A549 (cell line): ENCODE measurements around the gene POLR1E. TPM values are rescaled to one million over a fixed set of nuclear protein-coding genes. Genes with fewer than 3 reads are reported as not detected.
"Not testable (repeated sequence)": the region's sequence is repeated elsewhere in the genome, so short reads cannot be mapped to it uniquely, and the experiment has no call there.

Experiments used
- ATAC-seq, 2 experiments: fragments of 200-7000 bp in 1 of 2; fragments of >200 bp in 1 of 2; cut with Nextera tagmentation in 1 of 2; cut with Tn5 transposase in 1 of 2; 3 replicates each; pipeline versions ENCODE4 v1.8.0 to v1.9.1; 2018 to 2020; ENCODE audit warnings: mild to moderate bottlenecking in 1 of 2, moderate library complexity in 1 of 2
- CTCF ChIA-PET: fragments of 300-600 bp; sonication (Branson Sonifier 250); formaldehyde crosslinking; extraction: SDS; loops from one replicate; lab custom pipeline; 2021; ENCODE audit warnings: antibody characterized with exemption, inconsistent platforms; lab: Yijun Ruan, JAX
- POLR2A ChIA-PET: fragments of 350-600 bp; formaldehyde crosslinking; extraction: SDS; loops from one replicate; lab custom pipeline; 2021; ENCODE audit warnings: antibody characterized with exemption, inconsistent platforms; lab: Yijun Ruan, JAX
- DNase-seq, 2 experiments: peaks; one replicate each; pipeline versions ENCODE4 v3.0.0 to v3.0.0-alpha.2; 2011 to 2016; ENCODE audit warnings: low read depth in 1 of 2, low spot score in 1 of 2
- FAIRE-seq: peaks from 2 replicates; lab custom pipeline; 2011; peaks lifted over from hg19 to GRCh38; lab: Jason Lieb, UNC
- H3K27ac ChIP-seq, 2 experiments: fragments of >200 bp; sonication (Bioruptor Twin); formaldehyde crosslinking; 3 replicates each; pipeline ENCODE4 v1.5.1; 2016 to 2017
- H3K4me1 ChIP-seq: fragments of >200 bp; sonication (Bioruptor Twin); formaldehyde crosslinking; 3 replicates; pipeline ENCODE4 v1.6.1; 2016
- H3K4me2 ChIP-seq: fragments of >200 bp; sonication (Bioruptor Twin); formaldehyde crosslinking; 3 replicates; pipeline ENCODE4 v1.6.1; 2016
- H3K4me3 ChIP-seq: fragments of >200 bp; sonication (Bioruptor Twin); formaldehyde crosslinking; 3 replicates; pipeline ENCODE4 v1.5.1; 2016
- H3K9me3 ChIP-seq: fragments of >200 bp; sonication (Bioruptor Twin); formaldehyde crosslinking; 3 replicates; pipeline ENCODE4 v1.6.1; 2016
- BHLHE40 ChIP-seq: IDR thresholded peaks from 2 replicates; pipeline ENCODE4 v1.6.1; 2012; ENCODE audit warnings: low read depth, low read length, inconsistent platforms
- CBX2 ChIP-seq: fragments of 200-600 bp; sonication (generic); IDR thresholded peaks from 2 replicates; pipeline ENCODE4 v1.6.1; 2016; ENCODE audit warnings: low read depth, mild to moderate bottlenecking, borderline replicate concordance
- CBX8 ChIP-seq: fragments of 200-600 bp; sonication (generic); IDR thresholded peaks from 2 replicates; pipeline ENCODE4 v1.6.1; 2016
- CEBPB ChIP-seq, 2 experiments: fragments of >200 bp in 1 of 2; sonication (Bioruptor Twin) in 1 of 2; formaldehyde crosslinking in 1 of 2; IDR thresholded peaks; 2 replicates each; pipeline ENCODE4 v1.6.1; 2012 to 2016
- EHMT2 ChIP-seq: fragments of 200-600 bp; sonication (generic); IDR thresholded peaks from 2 replicates; pipeline ENCODE4 v1.6.1; 2016; ENCODE audit warnings: antibody characterized with exemption, low read depth, mild to moderate bottlenecking, moderate library complexity
- EP300 ChIP-seq, 2 experiments: fragments of >200 bp; sonication (Bioruptor Twin); formaldehyde crosslinking; IDR thresholded peaks; 2 replicates in 1 of 2; 3 replicates in 1 of 2; pipeline ENCODE4 v1.6.1; 2016 to 2017
- ESRRA ChIP-seq: fragments of 150-350 bp; IDR thresholded peaks from 2 replicates; pipeline ENCODE4 v1.6.1; 2014; ENCODE audit warnings: mild to moderate bottlenecking, low read length, borderline replicate concordance
- FOSB ChIP-seq: fragments of 250-450 bp; sonication (Bioruptor Pico); IDR thresholded peaks from 2 replicates; pipeline ENCODE4 v1.5.0; 2020; ENCODE audit warnings: mild to moderate bottlenecking, moderate library complexity
- FOSL2 ChIP-seq, 2 experiments: fragments of 450-650 bp in 1 of 2; fragments of >200 bp in 1 of 2; sonication (Bioruptor Twin) in 1 of 2; formaldehyde crosslinking; IDR thresholded peaks; 2 replicates each; pipeline versions ENCODE4 v1.5.0 to v1.6.1; 2016 to 2020; ENCODE audit warnings: mild to moderate bottlenecking in 1 of 2, moderate library complexity in 1 of 2
- GATA3 ChIP-seq: IDR thresholded peaks from 2 replicates; pipeline ENCODE4 v1.6.1; 2012; ENCODE audit warnings: borderline replicate concordance
- HMGXB4 ChIP-seq: fragments of 250-450 bp; sonication (Bioruptor Pico); IDR thresholded peaks from 2 replicates; pipeline ENCODE4 v1.5.0; 2021; ENCODE audit warnings: mild to moderate bottlenecking, moderate library complexity, borderline replicate concordance
- HOXB5 ChIP-seq: fragments of 250-450 bp; sonication (Bioruptor Pico); IDR thresholded peaks from 2 replicates; pipeline ENCODE4 v1.5.0; 2020; ENCODE audit warnings: mild to moderate bottlenecking, moderate library complexity
- JUN ChIP-seq, 2 experiments: fragments of >200 bp; sonication (Bioruptor Twin); formaldehyde crosslinking; IDR thresholded peaks; 2 replicates in 1 of 2; 3 replicates in 1 of 2; pipeline ENCODE4 v1.6.1; 2016 to 2017
- JUNB ChIP-seq: fragments of >200 bp; sonication (Bioruptor Twin); formaldehyde crosslinking; IDR thresholded peaks from 2 replicates; pipeline ENCODE4 v1.6.1; 2016
- MAFK ChIP-seq: fragments of 450-650 bp; IDR thresholded peaks from 2 replicates; pipeline ENCODE4 v1.6.1; 2014; ENCODE audit not compliant: partially characterized antibody
- MAZ ChIP-seq: fragments of 150-350 bp; IDR thresholded peaks from 2 replicates; pipeline ENCODE4 v1.6.1; 2014; ENCODE audit warnings: antibody characterized with exemption, low read depth, low read length, borderline replicate concordance
- NPAS2 ChIP-seq: fragments of 250-450 bp; sonication (Bioruptor Pico); IDR thresholded peaks from 2 replicates; pipeline ENCODE4 v1.8.0; 2022; ENCODE audit warnings: mild to moderate bottlenecking, moderate library complexity, borderline replicate concordance
- NR3C1 ChIP-seq: fragments of >200 bp; sonication (Bioruptor Twin); formaldehyde crosslinking; IDR thresholded peaks from 3 replicates; pipeline ENCODE4 v1.6.1; 2017
- PBX3 ChIP-seq: IDR thresholded peaks from 2 replicates; pipeline ENCODE4 v1.6.1; 2012
- RFX5 ChIP-seq: fragments of 450-650 bp; IDR thresholded peaks from 2 replicates; pipeline ENCODE4 v1.7.1; 2014; ENCODE audit warnings: antibody characterized with exemption, mild to moderate bottlenecking, moderate library complexity
- SREBF2 ChIP-seq: fragments of 450-650 bp; IDR thresholded peaks from 2 replicates; pipeline ENCODE4 v1.6.1; 2014; ENCODE audit warnings: mild to moderate bottlenecking, moderate library complexity
- ZNF302 ChIP-seq: fragments of 250-450 bp; sonication (Bioruptor Pico); IDR thresholded peaks from 2 replicates; pipeline ENCODE4 v1.9.0; 2021; ENCODE audit warnings: inconsistent platforms, mild to moderate bottlenecking, moderate library complexity
- WGBS: methylation state at CpG from one replicate; pipeline ENCODE4 v1.1.6; 2017; ENCODE audit errors: missing lambda C conversion rate; 5-methylcytosine and 5-hydroxymethylcytosine counted together
- polyA plus RNA-seq, 4 experiments: library from polyadenylated mRNA; depleted of rRNA in 3 of 4; stranded (reverse); fragments of >200 nt; fragmentation: RNase III in 1 of 4; extraction: RNeasy Plus Mini Kit Qiagen cat#74134 plus additional on column Dnase treatment in 1 of 4; gene quantifications; 2 replicates in 3 of 4; 3 replicates in 1 of 4; pipeline ENCODE4 v1.2.3, GENCODE V29; 2011 to 2017
- TF ChIP-seq, protein P1 (sequence below): fragments of 200-600 bp; sonication (generic); IDR thresholded peaks from 2 replicates; pipeline ENCODE4 v1.6.1; 2016; ENCODE audit warnings: antibody characterized with exemption, mild to moderate bottlenecking, moderate library complexity

POLR1E gene
- polyA plus RNA-seq, 2 of the 4 experiments (the other 2 are of a cell fraction), result 41.9 to 47.2 TPM

DNA sequence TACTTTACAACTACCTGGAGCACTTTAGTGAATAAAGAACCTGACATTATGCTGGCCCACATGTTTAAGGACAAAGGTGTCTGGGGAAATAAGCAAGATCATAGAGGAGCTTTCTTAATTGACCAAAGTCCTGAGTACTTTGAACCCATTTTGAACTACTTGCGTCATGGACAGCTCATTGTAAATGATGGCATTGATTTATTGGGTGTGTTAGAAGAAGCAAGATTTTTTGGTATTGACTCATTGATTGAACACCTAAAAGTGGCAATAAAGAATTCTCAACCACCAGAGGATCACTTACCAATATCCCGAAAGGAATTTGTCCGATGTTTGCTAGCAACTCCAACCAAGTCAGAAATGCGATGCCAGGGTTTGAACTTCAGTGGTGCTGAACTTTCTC, 8.3 kb upstream of the POLR1E start:
- FAIRE-seq, H3K4me3 ChIP-seq, POLR2A ChIA-PET, DNase-seq, ATAC-seq: not testable (repeated sequence)
- peaks cover 25% of the 10 kb centered on the region for H3K9me3 ChIP-seq
- peak; percentile 24; the same call in 1 of the 2 replicates for TF ChIP-seq GATA3
- 49% methylated on average over 4 of the region's 4 CpGs for WGBS
- CTCF ChIA-PET, result interaction anchor here (1.5 to 1.7 kb wide), 2 partner anchors 9 to 886 kb away, joined by 3 to 4 read pairs; no protein-coding TSS in a partner anchor
- H3K4me1 ChIP-seq, result peaks cover 25% of the 10 kb centered on the region
- peak overlapping the region; percentile 24 to 64; a peak in 3 of 6 replicates for H3K27ac ChIP-seq
- peak overlapping the region; percentile 52 for H3K4me2 ChIP-seq

DNA sequence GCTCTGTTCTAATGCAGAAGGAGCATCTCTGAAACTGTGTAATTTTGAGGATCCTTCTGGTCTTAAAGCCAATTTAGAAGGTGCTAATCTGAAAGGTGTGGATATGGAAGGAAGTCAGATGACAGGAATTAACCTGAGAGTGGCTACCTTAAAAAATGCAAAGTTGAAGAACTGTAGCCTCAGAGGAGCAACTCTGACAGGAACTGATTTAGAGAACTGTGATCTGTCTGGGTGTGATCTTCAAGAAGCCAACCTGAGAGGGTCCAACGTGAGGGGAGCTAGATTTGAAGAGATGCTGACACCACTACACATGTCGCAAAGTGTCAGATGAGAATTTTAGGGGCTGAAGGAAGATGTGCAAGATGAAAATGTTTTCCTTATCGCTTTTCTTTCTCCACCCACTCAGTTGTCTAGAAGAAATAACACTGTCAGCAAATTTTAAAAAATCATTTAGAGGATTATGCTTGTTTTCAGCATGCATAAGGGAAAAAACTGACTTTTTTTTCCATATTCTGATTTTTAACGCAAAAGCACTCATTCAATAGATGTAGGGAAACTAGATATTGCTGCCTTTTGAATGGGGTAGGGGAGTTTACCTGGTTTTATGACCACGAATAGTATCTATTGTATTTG, 7.6 kb upstream of the POLR1E start:
- TF ChIP-seq MAFK, result peak; percentile 97
- H3K4me3 ChIP-seq, POLR2A ChIA-PET, ATAC-seq, DNase-seq, FAIRE-seq: not testable (repeated sequence)
- H3K9me3 ChIP-seq, result peaks cover 25% of the 10 kb centered on the region
- H3K27ac ChIP-seq, result peak overlapping the region in 1 of 2 experiments; percentile 64; a peak in 3 of 6 replicates
- CTCF ChIA-PET, result interaction anchor here (1.5 to 1.7 kb wide), 2 partner anchors 10 to 885 kb away, joined by 3 to 4 read pairs; no protein-coding TSS in a partner anchor
- WGBS, result 75% methylated on average over 5 of the region's 5 CpGs
- H3K4me2 ChIP-seq, result peak overlapping the region; percentile 52; the same call in 2 of the 3 replicates
- peaks cover 21% of the 10 kb centered on the region for H3K4me1 ChIP-seq

DNA sequence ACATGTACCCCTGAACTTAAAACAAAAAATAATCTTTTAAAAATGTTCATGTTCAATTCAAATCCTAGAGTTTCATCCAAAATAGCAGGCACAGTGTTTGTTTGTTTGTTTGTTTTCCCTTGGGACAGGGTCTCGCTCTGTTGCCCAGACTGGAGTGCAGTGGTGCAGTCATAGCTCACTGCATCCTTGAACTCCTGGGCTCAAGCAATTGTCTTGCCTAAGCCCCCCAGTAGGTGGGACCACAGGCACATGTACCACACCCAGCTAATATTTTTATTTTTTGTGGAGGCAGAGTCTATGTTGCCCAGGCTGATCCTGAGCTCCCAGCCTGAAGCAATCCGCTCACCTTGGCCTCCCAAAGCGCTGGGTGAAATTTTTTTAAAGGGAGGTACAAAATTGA, 5.0 kb upstream of the POLR1E start:
- Histone ChIP-seq H3K4me2 (no peak overlapping the region), H3K4me1 (peaks cover 27% of the 10 kb centered on the region), H3K4me3 (no peak overlapping the region), H3K27ac (0 out of 6 replicates have a peak overlapping the region, but pooled peaks of 1 of the 2 experiments have one; percentile 2), H3K9me3 (no peaks in the 10 kb centered on the region)
- POLR2A ChIA-PET, result no interaction called here
- 91% methylated on average over 3 of the region's 3 CpGs for WGBS
- no peak for DNase-seq
- ATAC-seq, result no peak
- CTCF ChIA-PET, result interaction anchor here (1.0 to 1.6 kb wide), 4 partner anchors 28 to 920 kb away, joined by 3 to 8 read pairs (median 5); partner anchors contain the start of gene FBXO10
- TF ChIP-seq JUNB, result no peak
- TF ChIP-seq EP300 (IDR thresholded peaks at IDR 0.05), result no peak
- TF ChIP-seq JUN (IDR thresholded peaks at IDR 0.05), result no peak
- TF ChIP-seq MAZ, result no peak
- no peak for TF ChIP-seq ZNF302
- TF ChIP-seq HMGXB4, result no peak
- TF ChIP-seq CBX8, result no peak
- no peak for TF ChIP-seq GATA3
- TF ChIP-seq NPAS2 (CRISPR knock-in tag), result no peak
- no peak for TF ChIP-seq FOSB (CRISPR knock-in tag)
- no peak for TF ChIP-seq CEBPB (IDR thresholded peaks at IDR 0.05)
- TF ChIP-seq EHMT2, result no peak
- TF ChIP-seq HOXB5 (CRISPR knock-in tag), result no peak
- no peak for TF ChIP-seq SREBF2
- no peak for FAIRE-seq

DNA sequence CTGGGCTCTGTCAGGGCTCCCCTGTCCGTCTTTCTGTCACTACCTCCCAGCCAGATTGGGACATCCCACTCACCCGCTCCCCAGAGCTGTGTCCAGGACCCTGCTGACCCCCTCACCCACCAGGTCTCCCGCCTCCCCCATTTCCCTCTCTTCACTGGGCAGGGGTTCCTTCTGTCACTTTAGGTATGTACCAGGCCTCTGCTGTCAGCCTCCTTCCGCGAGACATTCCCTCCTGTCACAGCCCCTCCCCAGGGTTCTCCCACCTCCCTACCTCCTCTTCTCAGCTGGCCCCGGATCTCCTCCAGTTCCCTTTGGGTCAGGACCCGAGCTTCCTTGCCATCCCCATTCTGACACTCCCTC, 488 bp downstream of the POLR1E start:
- ChIA-PET CTCF (interaction anchor here (1.2 to 1.8 kb wide), 2 partner anchors 23 to 70 kb away, joined by 4 to 5 read pairs; no protein-coding TSS in a partner anchor), POLR2A (interaction anchor here (1.2 kb wide), 2 partner anchors 20 to 21 kb away, joined by 5 to 7 read pairs; partner anchors contain the start of gene ZBTB5)
- DNase-seq (no peak), ATAC-seq (no peak), FAIRE-seq (no peak)
- 2% methylated on average over 7 of the region's 7 CpGs for WGBS
- Histone ChIP-seq H3K27ac (peak overlapping the region; percentile 88 to 92), H3K9me3 (no peaks in the 10 kb centered on the region), H3K4me3 (peak overlapping the region; percentile 88), H3K4me2 (peak overlapping the region; percentile 98), H3K4me1 (peaks cover 24% of the 10 kb centered on the region)
- no peak for TF ChIP-seq CBX2
- no peak for TF ChIP-seq FOSL2 (IDR thresholded peaks at IDR 0.05)
- TF ChIP-seq FOSL2 (CRISPR knock-in tag; IDR thresholded peaks at IDR 0.05), result no peak
- TF ChIP-seq BHLHE40, result no peak
- no peak for TF ChIP-seq MAFK
- no peak for TF ChIP-seq HOXB5 (CRISPR knock-in tag)
- TF ChIP-seq RFX5, result no peak
- no peak for TF ChIP-seq MAZ
- TF ChIP-seq ZNF302, result no peak
- TF ChIP-seq, protein P1, sequence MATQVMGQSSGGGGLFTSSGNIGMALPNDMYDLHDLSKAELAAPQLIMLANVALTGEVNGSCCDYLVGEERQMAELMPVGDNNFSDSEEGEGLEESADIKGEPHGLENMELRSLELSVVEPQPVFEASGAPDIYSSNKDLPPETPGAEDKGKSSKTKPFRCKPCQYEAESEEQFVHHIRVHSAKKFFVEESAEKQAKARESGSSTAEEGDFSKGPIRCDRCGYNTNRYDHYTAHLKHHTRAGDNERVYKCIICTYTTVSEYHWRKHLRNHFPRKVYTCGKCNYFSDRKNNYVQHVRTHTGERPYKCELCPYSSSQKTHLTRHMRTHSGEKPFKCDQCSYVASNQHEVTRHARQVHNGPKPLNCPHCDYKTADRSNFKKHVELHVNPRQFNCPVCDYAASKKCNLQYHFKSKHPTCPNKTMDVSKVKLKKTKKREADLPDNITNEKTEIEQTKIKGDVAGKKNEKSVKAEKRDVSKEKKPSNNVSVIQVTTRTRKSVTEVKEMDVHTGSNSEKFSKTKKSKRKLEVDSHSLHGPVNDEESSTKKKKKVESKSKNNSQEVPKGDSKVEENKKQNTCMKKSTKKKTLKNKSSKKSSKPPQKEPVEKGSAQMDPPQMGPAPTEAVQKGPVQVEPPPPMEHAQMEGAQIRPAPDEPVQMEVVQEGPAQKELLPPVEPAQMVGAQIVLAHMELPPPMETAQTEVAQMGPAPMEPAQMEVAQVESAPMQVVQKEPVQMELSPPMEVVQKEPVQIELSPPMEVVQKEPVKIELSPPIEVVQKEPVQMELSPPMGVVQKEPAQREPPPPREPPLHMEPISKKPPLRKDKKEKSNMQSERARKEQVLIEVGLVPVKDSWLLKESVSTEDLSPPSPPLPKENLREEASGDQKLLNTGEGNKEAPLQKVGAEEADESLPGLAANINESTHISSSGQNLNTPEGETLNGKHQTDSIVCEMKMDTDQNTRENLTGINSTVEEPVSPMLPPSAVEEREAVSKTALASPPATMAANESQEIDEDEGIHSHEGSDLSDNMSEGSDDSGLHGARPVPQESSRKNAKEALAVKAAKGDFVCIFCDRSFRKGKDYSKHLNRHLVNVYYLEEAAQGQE, result no peak
- no peak for TF ChIP-seq FOSB (CRISPR knock-in tag)
- TF ChIP-seq ESRRA, result no peak
- TF ChIP-seq PBX3, result no peak
- no peak for TF ChIP-seq NR3C1
